Activated T-helper 1 cell treated with Interleukin-2 at 50 U/mL for 16 hours (primary cell): Measurements from ENCODE around the gene TOM1.

Source experiments
- DNase-seq: peaks from one replicate; pipeline ENCODE4 v3.0.0-alpha.2; 2020; ENCODE audit warnings: low read depth

TOM1 gene

DNA sequence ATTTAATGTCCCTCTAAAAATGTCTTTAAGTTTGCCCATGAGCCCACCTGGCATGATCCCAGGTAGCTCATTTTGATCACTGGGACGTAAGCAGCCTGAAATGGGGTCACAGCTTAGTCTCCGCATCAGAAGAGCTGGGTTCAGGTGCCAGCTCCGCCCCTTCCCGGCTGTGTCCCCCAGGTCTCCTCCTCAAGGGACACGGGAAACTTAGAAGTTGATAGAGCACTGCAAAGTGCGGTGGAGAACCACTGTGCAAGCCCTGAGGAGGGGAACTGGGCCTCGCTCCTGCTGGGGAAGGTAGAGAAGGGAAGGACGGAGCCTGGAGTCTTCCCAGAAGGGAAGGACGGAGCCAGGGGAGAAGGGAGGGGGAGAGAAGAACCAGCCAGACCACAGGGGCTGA, 7.7 kb downstream of the TOM1 start:
- DNase-seq = no peak

DNA sequence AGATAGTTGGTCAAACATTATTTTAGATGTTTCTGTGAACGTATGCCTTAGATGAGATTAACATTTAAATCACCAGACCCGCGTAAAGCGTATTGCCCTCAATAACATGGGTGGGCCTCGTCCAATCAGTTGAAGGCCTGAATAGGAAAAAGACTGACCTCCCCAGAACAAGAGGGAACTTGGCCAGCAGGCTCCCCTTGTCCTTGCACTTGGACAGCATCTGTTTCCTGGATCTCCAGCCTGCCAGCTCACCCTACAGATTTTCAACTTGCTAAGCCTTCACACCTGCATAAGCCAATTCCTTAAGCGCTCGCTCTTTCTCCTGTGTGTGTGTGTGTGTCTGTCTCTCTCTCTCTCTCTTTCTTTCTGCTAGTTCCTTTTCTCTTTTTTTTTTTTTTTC, 8.2 kb downstream of the TOM1 start:
- DNase-seq = no peak

DNA sequence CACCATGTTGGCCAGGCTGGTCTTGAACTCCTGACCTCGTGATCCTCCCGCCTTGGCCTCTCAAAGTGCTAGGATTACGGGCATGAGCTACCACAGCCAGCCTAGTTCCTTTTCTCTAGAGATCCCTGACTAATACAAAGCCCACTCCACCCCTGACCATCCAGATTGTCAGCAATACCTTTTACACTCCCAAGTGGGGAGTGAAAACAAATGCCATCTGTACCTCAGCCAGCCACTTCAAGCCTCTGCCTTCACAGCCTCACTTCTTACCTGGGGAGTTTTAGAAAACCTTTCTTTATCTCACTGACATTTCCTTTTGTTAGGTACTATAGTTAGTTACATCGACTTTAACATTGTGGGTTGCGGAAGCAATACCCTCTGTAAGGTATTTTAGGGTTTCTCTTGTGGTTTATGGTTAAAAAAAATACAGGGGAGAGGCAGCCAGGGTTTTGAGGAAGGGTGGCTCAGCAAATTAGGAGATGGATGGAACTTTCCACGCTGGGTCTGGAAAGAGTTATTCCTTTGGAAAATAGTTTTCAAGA, 8.9 kb downstream of the TOM1 start:
- no peak for DNase-seq

DNA sequence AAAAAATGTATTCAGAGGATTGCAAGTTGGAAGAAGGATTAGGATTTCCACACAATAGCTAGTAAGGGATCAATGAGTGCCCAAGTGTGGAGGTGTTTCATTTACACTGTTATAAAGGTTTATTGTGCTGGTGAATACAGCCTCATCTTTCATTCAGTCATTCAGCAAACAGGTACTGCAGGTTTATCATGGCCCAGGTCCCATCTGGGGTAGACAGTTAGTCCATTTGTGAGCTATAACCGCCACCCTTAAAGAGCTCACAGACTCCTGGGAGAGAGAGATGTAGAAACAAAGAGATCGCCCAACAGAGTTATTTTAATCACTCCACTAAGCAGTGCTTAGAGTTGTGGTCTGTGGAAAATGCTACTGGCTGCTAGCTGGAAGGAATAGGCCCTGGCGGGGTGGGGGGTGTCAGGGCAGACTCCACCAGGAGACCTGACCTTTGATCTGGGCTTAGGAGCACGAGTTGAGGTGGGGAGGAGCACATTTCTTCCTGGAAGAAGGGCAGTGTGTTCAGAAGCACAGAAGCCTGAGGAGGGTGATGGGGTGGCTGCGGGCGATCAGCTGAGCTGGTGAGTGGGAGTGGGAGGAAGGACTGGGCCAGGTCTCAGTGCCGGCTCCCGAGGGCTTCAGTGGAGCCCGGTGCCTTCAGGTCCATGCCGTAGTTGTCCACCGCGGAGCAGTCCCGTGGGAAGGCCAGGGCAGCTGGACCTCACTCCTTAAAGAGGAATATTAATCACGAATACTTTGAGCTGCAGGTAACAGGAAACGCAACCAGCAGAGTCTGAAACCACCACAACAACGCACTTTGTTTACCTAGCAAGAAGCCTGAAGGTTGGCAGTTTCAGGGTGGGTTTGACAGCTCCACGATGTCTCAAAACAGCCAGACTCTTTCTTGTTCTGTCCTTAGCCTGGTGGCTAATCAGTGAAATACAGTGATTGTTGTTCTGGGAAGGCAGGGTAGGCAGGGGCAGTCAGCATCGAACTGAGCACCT, 11.2 kb downstream of the TOM1 start:
- no peak for DNase-seq

DNA sequence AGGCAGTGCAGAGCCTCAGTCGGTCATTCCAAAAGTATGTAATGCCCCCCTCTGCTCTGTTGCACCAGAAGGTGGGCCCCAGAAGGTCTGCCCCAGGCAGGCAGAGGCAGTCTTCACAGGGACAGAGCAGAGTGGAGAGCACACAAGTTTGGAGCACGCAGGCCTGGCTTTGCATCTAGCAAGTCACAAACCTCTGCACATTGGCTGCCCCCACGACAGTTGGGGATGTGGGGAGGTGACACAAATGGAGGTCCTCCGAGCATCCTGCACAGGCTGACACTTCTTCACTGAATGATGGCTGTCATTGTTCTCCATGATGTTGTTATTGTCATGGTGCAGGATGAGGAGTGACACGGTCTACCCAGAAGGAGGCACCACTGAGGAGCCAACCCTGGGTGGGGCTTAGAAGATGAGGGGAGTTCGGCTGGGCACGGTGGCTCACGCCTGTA, 11.9 kb downstream of the TOM1 start:
- DNase-seq = no peak

DNA sequence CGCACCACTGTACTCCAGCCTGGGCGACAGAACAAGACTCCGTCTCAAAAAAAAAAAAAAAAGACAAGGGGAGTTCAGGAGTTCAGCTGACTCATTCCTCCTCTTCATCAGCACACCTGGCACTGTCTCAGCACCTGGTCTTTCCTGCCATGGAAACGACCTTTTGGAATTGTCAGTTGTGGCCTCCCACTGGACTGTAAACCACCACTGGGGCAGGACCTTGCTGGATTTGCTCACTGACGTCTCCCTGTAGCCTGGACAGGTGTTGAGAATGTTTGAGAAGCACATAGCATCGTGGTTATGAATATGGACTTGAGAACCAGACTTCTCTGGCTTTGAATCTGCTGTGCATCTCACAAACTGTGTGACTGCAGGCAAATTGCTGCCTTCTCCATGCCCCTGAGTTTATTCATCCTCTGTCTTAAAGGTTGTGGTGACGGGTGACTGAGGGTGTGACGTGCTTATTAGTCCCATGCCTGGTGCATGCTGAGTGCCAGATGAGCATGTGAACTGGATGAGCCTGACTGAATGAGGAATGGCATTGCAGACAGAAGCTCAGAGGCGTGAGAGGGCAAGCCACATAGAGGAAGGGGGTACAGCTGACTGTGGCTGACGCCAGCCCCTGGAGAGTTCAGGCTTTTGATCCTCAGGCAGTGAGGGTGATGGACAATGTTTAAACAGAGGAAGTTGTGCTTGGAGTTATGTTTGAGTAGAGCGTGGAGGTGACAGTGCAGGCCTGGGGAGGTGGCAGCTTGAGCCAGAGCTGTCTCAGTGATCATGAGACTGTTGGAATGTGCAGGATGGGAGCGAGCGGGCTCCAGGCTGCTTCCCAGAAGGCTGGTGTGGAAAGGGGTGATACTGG, 12.7 kb downstream of the TOM1 start:
- no peak for DNase-seq

DNA sequence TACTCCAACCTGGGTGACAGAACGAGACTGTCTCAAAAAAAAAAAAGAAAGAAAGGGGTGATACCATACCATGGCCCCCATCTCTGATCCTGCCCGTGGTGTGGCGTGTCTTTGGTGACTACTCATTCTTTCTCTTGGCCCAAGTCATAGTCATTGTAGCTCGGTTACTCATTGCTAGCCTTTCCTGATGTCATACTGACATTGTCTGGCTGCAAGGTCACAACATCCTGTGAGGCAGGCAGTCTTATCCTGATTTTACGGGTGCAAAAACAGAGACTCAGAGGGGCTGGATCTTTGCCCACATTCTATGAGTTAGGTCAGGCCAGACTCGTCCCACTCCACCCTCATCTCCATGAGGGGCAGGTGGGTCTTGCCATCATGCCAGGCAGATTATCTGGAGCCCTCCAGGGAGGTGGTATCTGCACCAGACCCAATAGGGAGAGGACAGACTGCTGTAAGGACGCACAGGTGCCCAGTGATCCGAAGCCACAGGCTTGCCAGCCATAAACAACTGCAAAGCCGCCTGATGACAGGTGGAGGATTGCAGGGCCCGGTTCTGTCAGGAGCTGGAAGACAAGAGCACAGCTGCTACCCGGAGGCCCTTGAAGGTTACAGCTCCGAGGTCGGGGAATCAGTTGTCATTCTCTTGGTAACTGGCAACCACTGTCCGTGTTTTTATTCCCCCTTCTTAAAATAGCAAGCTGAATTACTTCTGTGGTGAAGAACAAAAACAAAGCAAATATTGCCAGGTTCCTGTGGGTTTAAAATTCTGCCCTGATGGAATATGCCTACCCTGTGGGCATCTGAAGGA, 13.8 kb downstream of the TOM1 start:
- no peak for DNase-seq

DNA sequence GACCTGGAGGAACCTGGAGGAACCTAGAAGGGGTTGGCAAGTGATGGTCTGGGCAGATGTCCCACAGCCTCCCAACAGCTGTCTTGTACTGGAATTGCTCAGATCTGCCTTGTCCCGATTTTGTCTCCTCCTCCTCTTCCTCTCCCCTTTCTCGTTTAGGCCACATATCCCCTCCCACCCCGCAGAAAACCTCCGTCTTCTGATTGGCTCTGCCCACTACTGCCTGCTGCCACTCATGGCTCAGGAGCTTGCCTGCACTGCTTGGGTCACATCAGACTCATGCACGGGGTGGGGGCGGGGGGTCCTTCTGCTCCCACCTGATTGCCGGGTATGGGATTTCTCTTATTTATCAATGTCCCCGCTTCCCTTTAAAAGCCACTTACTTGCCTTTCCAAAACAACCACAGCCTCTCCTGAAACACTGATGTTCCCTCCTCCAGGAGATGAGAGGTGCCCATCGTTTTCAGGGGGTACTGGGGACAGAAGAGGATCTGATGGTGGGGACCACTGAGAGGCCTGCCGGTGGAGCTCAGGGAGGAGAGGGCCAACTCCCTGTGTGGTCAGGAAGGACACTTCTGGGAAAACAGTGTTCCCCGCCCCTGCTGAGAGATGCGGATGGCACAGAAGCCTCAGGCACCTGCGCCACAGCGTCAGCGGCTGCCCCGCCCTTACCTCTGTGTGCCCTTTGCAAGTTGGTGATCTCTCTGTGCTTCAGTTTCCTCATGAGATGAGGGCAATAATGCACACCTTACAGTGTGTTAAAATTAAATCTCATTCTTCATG, 14.7 kb downstream of the TOM1 start:
- DNase-seq = no peak

DNA sequence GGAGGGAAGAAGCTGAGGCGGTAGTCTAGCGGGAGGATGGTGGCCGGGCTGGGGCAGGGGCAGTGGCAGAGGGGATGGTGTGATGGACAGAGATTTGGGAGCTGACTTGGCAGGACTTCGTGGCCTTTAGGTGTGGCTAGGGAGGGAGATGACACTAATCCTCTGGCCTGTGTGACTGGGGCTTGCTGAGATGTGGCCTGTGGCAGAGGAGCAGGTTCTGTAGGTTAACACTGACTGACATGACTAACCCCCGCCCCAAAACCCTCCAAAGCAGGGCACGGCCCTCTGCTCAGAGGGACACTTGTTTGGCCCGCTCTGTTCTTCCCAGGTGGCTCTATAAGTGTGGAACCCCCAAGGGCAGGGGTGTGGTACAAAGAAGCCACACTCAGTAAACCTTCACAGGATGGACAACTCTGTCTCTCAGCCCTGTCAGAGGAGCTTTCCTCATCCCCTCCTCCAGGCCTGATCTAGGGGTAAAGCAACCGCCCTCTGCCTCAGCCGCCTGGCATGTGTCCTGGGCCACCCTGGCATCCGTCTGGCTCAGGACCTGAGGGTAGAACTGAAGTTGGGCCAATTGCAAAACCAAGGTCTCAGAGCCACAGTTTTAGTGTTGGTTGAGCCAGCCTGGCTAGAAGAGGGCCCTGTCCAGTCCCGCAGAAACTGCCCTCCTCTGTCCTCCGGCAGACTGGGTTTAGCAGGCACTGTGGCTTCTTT, 15.6 kb downstream of the TOM1 start:
- no peak for DNase-seq

DNA sequence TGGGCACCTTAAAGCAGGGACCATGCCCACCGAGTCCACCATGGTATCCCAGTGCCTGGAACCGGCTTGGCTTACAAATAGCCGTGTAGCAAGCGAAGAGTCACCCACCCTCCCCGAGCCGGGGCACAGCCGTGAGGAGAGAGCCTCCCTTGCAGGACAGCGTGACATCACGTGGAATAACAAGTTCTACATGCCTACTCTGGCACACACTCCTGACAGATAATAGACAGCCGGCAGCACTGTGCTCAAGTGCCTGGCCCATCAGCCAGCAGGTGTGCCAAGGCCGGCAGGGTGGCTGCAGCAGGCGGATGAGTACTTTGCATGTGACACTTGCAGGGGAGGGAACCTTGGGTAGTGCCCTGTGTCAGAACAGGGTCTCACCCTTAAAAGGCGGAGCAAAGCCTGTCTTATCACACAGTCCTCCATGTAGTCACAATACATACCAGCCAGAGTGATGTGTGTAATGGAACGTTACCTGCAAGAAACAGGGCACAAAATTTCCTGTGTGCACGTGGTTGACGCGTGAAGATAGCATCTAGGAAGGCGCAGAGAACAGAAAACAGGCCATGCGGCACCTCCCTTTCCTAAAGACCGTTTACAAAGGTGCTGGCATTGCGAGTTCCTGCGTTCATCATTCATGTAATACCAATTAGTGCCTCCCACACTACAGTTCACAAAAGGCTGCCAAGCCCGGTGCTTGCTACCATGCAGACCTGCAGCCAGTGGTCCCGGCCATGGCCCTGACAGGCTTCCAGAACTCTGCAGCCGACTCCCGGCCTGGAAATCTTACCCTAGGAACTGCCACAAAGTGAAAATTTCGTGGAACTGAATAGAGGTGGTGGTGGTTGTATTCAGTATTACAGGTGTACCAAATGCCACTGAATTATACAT, 16.4 kb downstream of the TOM1 start:
- DNase-seq = no peak

DNA sequence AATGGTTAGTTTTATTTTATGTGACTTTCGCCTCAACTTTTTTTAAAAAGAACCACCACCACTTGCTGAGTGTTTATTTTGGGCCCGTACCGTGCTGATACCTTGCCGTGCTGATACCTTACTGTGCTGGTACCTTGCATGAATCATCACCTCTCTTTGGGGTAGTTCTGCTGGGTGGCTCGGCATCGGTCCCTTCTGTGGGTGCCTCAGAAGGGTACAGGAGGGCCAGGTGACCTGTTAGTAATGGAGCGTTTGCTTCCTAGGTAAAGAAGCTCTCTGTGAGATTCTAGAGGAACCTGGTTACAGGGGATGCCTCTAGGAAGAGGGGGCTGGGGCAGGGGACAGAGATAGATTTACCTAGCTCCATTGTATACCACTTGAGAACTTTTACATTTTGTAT, 17.1 kb downstream of the TOM1 start:
- DNase-seq = no peak

DNA sequence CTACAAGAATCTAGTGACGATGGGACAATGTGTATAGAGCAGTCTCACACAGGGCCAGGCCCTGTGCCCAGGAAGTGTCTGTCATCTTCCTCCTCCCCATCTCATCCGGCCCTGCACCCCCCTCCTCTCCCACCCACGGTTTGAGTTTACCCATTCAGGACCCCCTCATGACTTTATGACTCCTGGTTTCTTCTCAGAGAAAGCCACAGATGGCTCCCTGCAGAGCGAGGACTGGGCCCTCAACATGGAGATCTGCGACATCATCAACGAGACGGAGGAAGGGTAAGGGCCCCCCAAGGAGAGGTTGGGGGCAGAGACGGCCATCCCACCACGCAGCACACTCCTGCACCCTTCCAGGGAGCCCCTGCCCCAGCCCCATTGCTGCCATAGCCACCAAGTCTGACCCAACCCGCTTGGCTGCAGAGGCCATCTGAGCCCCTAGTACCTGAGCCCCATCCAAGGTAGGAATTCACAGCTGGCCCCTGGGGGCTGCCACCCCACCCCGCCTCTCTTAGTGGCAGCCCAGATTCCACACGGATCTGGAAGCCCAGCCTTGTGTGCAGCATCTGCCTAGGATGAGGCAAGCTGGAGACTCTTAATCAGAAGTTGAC, 18.1 kb downstream of the TOM1 start:
- no peak for DNase-seq

DNA sequence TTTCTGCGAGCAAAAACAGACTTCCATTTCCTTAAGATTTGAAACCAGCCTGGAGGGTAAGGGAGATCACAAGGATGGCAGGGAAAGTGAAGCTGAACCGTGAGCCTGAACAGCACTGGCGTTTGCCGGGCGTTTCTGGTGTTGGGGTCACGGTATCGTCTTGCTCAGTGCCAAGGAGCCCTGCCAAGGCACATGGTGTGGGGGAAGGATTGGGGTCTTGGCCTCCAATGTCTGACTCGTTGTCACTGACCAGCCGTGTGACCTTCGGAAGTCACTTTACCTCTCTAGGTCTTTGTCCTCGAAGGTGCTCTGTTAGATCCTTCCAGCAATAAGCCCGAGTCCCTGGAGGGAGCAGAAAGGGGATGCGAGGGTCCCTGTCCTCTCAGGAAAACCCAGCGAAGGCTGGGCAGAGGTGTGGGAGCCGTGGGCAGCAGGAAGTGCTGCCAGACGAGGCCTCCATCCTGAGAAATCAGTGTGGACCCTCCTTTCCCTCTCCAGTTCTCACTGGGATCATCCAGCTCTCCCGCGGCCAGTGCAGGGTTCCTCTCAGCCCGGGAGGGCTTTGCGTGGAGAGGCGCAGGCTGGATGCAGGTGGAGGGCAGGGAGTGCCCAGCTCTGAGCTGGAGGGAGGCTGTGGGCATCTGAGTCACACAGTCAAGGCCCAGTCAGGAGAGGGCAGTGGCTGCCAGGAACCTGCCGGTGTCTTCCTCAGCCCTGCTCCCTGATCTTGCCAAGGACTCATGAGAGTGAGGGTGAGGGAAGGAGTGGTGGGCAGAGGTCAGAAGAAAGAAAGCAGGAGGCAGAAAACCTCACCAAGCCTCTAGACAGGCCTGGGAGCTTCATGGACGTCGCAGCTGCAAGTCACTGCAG, 18.9 kb downstream of the TOM1 start:
- DNase-seq = no peak

DNA sequence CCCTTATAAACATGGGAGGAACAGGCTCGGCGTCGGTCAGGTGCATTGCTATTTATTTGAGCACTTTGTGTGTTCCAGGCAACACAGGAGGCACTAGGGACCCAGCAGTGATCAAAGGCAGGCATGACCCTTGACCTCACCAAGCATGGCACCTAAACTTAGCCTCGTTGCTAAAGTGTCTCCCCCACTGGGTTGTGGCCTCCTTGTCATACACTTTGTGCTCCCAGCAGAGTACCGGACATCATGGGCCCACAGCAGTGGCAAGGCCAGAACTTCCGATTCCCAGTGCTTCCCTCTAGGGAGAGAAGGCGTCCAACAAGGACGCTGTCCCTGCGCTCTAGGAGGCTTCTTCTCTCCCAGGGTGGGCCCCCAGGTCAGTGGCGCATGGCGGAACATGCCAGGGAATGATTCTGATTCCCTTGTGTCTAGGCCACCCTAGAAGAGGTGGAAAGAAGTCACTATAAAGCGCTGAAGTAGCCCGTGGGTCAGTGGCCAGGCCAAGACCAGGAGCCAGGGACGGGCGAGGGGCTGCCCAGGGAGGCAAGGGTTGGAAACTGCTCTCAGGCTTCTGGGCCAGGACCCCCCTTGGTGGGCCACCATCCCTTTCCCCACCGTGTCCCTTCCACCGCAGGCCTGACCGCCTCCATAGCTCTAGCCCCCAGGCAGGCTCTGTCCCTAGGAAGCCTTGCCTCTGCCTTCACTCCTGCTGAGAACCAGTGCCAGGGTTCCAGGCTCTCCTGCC, 19.7 kb downstream of the TOM1 start:
- no peak for DNase-seq

DNA sequence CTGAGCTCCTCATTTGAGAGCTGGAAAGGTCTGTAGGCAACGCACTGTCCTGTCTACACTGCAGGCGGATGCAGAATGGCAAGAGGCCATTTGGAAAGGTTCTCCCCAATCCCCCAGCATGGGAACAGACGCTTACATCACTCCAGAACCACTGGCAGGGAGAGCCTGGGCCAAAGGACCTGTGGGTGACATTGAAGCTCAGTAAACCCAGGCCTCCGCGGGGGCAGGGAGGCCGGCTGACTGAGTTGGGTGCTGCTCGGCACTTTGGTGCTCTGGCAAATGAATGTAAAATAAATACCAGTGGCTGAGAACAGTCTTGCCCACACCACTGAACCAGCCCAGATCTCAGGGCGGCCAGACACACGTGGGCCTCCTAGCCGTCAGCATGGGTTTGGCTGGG, 22.4 kb downstream of the TOM1 start:
- no peak for DNase-seq

DNA sequence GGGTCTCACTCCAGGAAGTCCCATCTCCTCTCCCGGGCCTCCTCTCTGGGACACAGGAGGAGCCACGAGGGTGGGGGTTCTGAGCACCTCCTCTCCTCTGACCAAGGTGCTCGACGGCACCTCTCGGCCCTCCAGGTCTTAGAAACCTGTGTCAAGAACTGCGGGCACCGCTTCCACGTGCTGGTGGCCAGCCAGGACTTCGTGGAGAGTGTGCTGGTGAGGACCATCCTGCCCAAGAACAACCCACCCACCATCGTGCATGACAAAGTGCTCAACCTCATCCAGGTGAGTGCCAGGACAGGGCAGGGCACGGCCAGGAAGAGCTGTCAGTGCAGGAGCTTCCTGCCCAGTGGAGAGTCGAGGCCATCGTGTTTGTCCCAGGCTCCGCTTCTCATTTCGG, 23.2 kb downstream of the TOM1 start:
- no peak for DNase-seq

DNA sequence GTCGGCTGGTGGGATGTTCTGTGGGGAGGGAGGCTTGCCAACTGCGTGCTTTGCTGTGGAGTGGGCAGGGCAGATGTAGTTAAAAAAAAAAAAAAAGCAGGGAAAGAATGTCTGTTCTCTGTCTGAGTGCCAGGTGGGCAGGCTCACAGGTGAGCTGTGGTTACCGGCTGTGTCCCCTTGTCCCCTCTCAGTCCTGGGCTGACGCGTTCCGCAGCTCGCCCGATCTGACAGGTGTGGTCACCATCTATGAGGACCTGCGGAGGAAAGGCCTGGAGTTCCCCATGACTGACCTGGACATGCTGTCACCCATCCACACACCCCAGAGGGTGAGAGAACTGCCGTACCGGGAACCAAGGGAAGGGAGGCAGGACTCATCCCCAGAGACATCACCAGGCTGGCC, 23.6 kb downstream of the TOM1 start:
- DNase-seq = no peak
